IMR-90 (cell line): ENCODE data around the gene CAPS. TPM values are rescaled to one million over a fixed set of nuclear protein-coding genes. Genes with fewer than 3 reads are reported as not detected.
"Not testable (repeated sequence)": the region's sequence is repeated elsewhere in the genome, so short reads cannot be mapped to it uniquely, and the experiment has no call there.

ENCODE experiments used
- ATAC-seq: fragments of 200-7000 bp; cut with Tn5 transposase; 2 replicates; pipeline ENCODE4 v1.9.1; 2020; ENCODE audit warnings: low read depth, mild to moderate bottlenecking, moderate library complexity
- BruUV-seq: library from RNA; stranded (reverse); fragments of 400-500 nt; replicated peaks from 2 replicates; lab custom pipeline; 2021; lab: Mats Ljungman, UMichigan
- CTCF ChIA-PET: fragments of 300-600 bp; formaldehyde crosslinking; extraction: SDS; loops from one replicate; lab custom pipeline; 2021; ENCODE audit warnings: antibody characterized with exemption; lab: Yijun Ruan, JAX
- POLR2A ChIA-PET: fragments of 300-600 bp; sonication (Branson Sonifier 250); formaldehyde crosslinking; loops from one replicate; lab custom pipeline; 2022; ENCODE audit warnings: antibody characterized with exemption; ENCODE audit not compliant: unreplicated experiment; lab: Charles Lee
- DNase-seq: peaks from one replicate; pipeline ENCODE4 v3.0.0; 2013
- H2AFZ ChIP-seq: replicated peaks from 2 replicates; pipeline ENCODE3; 2013; ENCODE audit warnings: low read length, mild to moderate bottlenecking; ENCODE audit not compliant: poor library complexity
- H2AK5ac ChIP-seq: 2 replicates; pipeline ENCODE4 v1.6.1; 2013; ENCODE audit warnings: low read depth, low read length, inconsistent platforms
- H2AK9ac ChIP-seq: replicated peaks from 2 replicates; pipeline ENCODE3; 2013; ENCODE audit warnings: mild to moderate bottlenecking, low read depth, low read length, moderate library complexity; ENCODE audit not compliant: poor library complexity
- H2BK120ac ChIP-seq: 2 replicates; pipeline ENCODE4 v1.6.1; 2013; ENCODE audit warnings: low read depth, low read length, inconsistent platforms
- H2BK15ac ChIP-seq: 3 replicates; pipeline ENCODE4 v1.6.1; 2013; ENCODE audit warnings: low read depth, low read length, inconsistent platforms
- H2BK20ac ChIP-seq: 2 replicates; pipeline ENCODE4 v1.6.1; 2013; ENCODE audit warnings: low read depth, mild to moderate bottlenecking, inconsistent platforms, low read length, moderate library complexity
- H2BK5ac ChIP-seq: 2 replicates; pipeline ENCODE4 v1.6.1; 2013; ENCODE audit warnings: mild to moderate bottlenecking, low read depth, low read length, inconsistent platforms; ENCODE audit not compliant: poor library complexity, severe bottlenecking
- H3K14ac ChIP-seq: replicated peaks from 2 replicates; pipeline ENCODE4 v1.6.1; 2013; ENCODE audit warnings: low read depth, low read length, inconsistent platforms
- H3K18ac ChIP-seq: 2 replicates; pipeline ENCODE4 v1.6.1; 2013; ENCODE audit warnings: low read depth, low read length, control low read depth
- H3K23ac ChIP-seq: 2 replicates; pipeline ENCODE4 v1.6.1; 2013; ENCODE audit warnings: low read depth, low read length, inconsistent platforms
- H3K27ac ChIP-seq: 2 replicates; pipeline ENCODE4 v1.5.1; 2013; ENCODE audit warnings: mild to moderate bottlenecking, control low read depth, low read length; ENCODE audit not compliant: insufficient read depth
- H3K27me3 ChIP-seq: 2 replicates; pipeline ENCODE4 v1.6.1; 2013; ENCODE audit warnings: low read length; ENCODE audit not compliant: control insufficient read depth, insufficient read depth
- H3K36me3 ChIP-seq: 2 replicates; pipeline ENCODE4 v1.6.1; 2013; ENCODE audit warnings: low read length, mixed read lengths; ENCODE audit not compliant: control insufficient read depth, insufficient read depth
- H3K4ac ChIP-seq: 2 replicates; pipeline ENCODE4 v1.6.1; 2013; ENCODE audit warnings: low read depth, low read length, inconsistent platforms
- H3K4me1 ChIP-seq: 2 replicates; pipeline ENCODE4 v1.6.1; 2013; ENCODE audit warnings: low read length, mixed read lengths; ENCODE audit not compliant: control insufficient read depth, insufficient read depth
- H3K4me2 ChIP-seq: 2 replicates; pipeline ENCODE4 v1.6.1; 2013; ENCODE audit warnings: low read depth, mild to moderate bottlenecking, control low read depth, low read length, moderate library complexity
- H3K4me3 ChIP-seq: 2 replicates; pipeline ENCODE4 v1.5.1; 2013; ENCODE audit warnings: low read depth, mild to moderate bottlenecking, control low read depth, low read length, moderate library complexity; ENCODE audit not compliant: insufficient read depth
- H3K56ac ChIP-seq: 2 replicates; pipeline ENCODE4 v1.6.1; 2013; ENCODE audit warnings: low read length, inconsistent platforms; ENCODE audit not compliant: insufficient read depth; ENCODE audit errors: extremely low read depth
- H3K79me1 ChIP-seq, 2 experiments: 2 replicates each; pipeline ENCODE4 v1.6.1; 2013; ENCODE audit warnings: low read length in 2 of 2, inconsistent platforms in 1 of 2, low read depth in 1 of 2
- H3K9ac ChIP-seq: 2 replicates; pipeline ENCODE4 v1.6.1; 2013; ENCODE audit warnings: low read depth, low read length, control low read depth
- H3K9me1 ChIP-seq: 2 replicates; pipeline ENCODE4 v1.6.1; 2013; ENCODE audit warnings: low read length, inconsistent platforms; ENCODE audit not compliant: insufficient read depth
- H3K9me3 ChIP-seq: 2 replicates; pipeline ENCODE4 v1.6.1; 2013; ENCODE audit warnings: low read length; ENCODE audit not compliant: control insufficient read depth, insufficient read depth
- H4K20me1 ChIP-seq: 2 replicates; pipeline ENCODE4 v1.6.1; 2013; ENCODE audit warnings: low read length, inconsistent platforms; ENCODE audit not compliant: insufficient read depth
- H4K5ac ChIP-seq: 2 replicates; pipeline ENCODE4 v1.6.1; 2013; ENCODE audit warnings: mild to moderate bottlenecking, low read depth, low read length, control low read depth
- H4K8ac ChIP-seq, 2 experiments: 2 replicates each; pipeline ENCODE4 v1.6.1; 2013; ENCODE audit warnings: low read depth in 2 of 2, low read length in 2 of 2, control low read depth in 1 of 2, inconsistent platforms in 1 of 2
- H4K91ac ChIP-seq: 2 replicates; pipeline ENCODE4 v1.6.1; 2013; ENCODE audit warnings: low read depth, low read length, inconsistent platforms; ENCODE audit not compliant: insufficient read depth
- NFE2L2 ChIP-seq: fragments of 150-350 bp; IDR thresholded peaks from 2 replicates; pipeline ENCODE4 v1.6.1; 2016; ENCODE audit warnings: low read depth, mild to moderate bottlenecking, low read length
- POLR2A ChIP-seq: IDR thresholded peaks from 2 replicates; pipeline ENCODE4 v1.6.1; 2012; ENCODE audit warnings: mild to moderate bottlenecking, low read depth, low read length
- RCOR1 ChIP-seq: IDR thresholded peaks from 2 replicates; pipeline ENCODE4 v1.6.1; 2012; ENCODE audit warnings: mild to moderate bottlenecking, low read length, improper control_type of control experiment; ENCODE audit not compliant: insufficient replicate concordance
- WGBS, 2 experiments: methylation state at CpG; one replicate each; pipeline versions ENCODE4 v1.1.5 to v1.1.7; 2013; ENCODE audit warnings: missing lambda C conversion rate in 2 of 2; ENCODE audit not compliant: insufficient read length in 1 of 2; ENCODE audit errors: extremely low coverage in 2 of 2; 5-methylcytosine and 5-hydroxymethylcytosine counted together
- dilution Hi-C: fragments of 300-500 bp; cut with HindIII; formaldehyde crosslinking; loops from one replicate; pipeline ENCODE4 v1.14.3; 2018; ENCODE audit warnings: low sequenced_read_pairs; ENCODE audit not compliant: unreplicated experiment
- in situ Hi-C: fragments of 300-500 bp; cut with MboI; formaldehyde crosslinking; loops from 3 replicates; pipeline ENCODE4 v1.14.3; 2019; ENCODE audit warnings: low sequenced_read_pairs, inconsistent platforms, mixed read lengths
- intact Hi-C: fragments of 100-400 bp; cut with micrococcal nuclease; formaldehyde crosslinking; loops from 2 replicates; pipeline ENCODE4 v1.10.0; 2022
- polyA plus RNA-seq, 3 experiments: library from polyadenylated mRNA; depleted of rRNA; stranded (reverse); fragments of >200 nt; gene quantifications; 2 replicates each; pipeline ENCODE4 v1.2.3, GENCODE V29; 2012; ENCODE audit warnings: low replicate concordance in 1 of 3
- total RNA-seq: library from RNA; depleted of rRNA; stranded (reverse); fragments of >200 nt; gene quantifications from 2 replicates; pipeline ENCODE4 v1.2.3, GENCODE V29; 2012
- TF ChIP-seq, protein P1 (sequence below): conservative IDR thresholded peaks from 2 replicates; pipeline ENCODE4 v1.5.1; 2012; ENCODE audit warnings: mild to moderate bottlenecking, low read depth, low read length, improper control_type of control experiment

The CAPS gene
- total and polyA plus RNA-seq, 2 of the 4 experiments (the other 2 are of a cell fraction): 0.54 to 4.9 TPM

DNA sequence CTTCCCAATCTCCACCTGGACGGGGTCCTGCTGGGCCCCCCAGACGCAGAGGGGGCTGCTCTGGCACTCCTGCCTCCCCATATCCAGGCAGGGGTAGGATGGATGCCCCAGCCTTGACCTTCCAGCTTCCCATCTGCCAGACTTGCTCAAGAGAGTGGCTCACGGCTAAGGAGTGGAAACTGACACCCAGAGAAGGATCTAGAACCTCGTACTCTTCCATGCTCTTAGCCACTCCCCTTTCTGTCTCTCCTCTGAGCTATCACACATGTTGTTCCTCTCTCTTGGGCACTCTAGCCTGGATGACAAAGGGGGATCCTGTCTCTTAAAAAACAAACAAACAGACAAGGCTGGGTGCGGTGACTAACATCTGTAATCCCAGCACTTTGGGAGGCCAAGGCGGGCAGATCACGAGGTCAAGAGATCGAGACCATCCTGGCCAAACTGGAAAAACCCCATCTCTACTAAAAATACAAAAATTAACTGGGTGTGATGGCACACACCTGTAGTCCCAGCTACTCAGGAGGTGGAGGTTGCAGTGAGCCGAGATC is 31.6 kb upstream of the CAPS start:
- TF ChIP-seq NFE2L2: no peak
- TF ChIP-seq RCOR1: no peak
- TF ChIP-seq, protein P1, sequence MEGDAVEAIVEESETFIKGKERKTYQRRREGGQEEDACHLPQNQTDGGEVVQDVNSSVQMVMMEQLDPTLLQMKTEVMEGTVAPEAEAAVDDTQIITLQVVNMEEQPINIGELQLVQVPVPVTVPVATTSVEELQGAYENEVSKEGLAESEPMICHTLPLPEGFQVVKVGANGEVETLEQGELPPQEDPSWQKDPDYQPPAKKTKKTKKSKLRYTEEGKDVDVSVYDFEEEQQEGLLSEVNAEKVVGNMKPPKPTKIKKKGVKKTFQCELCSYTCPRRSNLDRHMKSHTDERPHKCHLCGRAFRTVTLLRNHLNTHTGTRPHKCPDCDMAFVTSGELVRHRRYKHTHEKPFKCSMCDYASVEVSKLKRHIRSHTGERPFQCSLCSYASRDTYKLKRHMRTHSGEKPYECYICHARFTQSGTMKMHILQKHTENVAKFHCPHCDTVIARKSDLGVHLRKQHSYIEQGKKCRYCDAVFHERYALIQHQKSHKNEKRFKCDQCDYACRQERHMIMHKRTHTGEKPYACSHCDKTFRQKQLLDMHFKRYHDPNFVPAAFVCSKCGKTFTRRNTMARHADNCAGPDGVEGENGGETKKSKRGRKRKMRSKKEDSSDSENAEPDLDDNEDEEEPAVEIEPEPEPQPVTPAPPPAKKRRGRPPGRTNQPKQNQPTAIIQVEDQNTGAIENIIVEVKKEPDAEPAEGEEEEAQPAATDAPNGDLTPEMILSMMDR: no peak
- TF ChIP-seq POLR2A: no peak
- no peak overlapping the region for H3K9ac ChIP-seq
- H3K9me3 ChIP-seq: no peaks in the 10 kb centered on the region
- H4K20me1 ChIP-seq: no peaks in the 10 kb centered on the region
- H3K23ac ChIP-seq: no peak overlapping the region
- intact Hi-C loops (no loop called here), dilution Hi-C loops (no loop called here), in situ Hi-C loops (no loop called here)
- no peak overlapping the region for H3K56ac ChIP-seq
- H3K9me1 ChIP-seq: peaks cover 5% of the 10 kb centered on the region; the same call in 1 of the 2 replicates
- no TSS peak for BruUV-seq
- H2AFZ ChIP-seq: peak overlapping the region; percentile 56
- no peak overlapping the region for H3K27ac ChIP-seq
- POLR2A ChIA-PET: no interaction called here
- CTCF ChIA-PET: interaction anchor here (0.5 kb wide), 1 partner anchor 62 kb away, joined by 3 read pairs; no protein-coding TSS in a partner anchor
- H3K27me3 ChIP-seq: no peaks in the 10 kb centered on the region
- H4K5ac ChIP-seq: no peak overlapping the region
- peak; percentile 22; the same call in 1 of the 2 replicates for ATAC-seq
- no peak overlapping the region for H4K8ac ChIP-seq
- peaks cover 13% of the 10 kb centered on the region for H3K4me1 ChIP-seq
- no peak for DNase-seq
- no peak overlapping the region for H3K4me2 ChIP-seq
- no peaks in the 10 kb centered on the region for H3K36me3 ChIP-seq
- peak overlapping the region; percentile 60 for H3K4ac ChIP-seq
- H3K14ac ChIP-seq: 0 out of 2 replicates have a peak overlapping the region, but pooled peaks have one; percentile 15
- no peak overlapping the region for H3K18ac ChIP-seq
- H3K79me1 ChIP-seq: no peaks in the 10 kb centered on the region
- no peak overlapping the region for H2BK5ac ChIP-seq
- WGBS, 2 experiments: 33% methylated on average over 1 of the region's 9 CpGs; no CpG with 5 or more reads in 1 of the 2 experiments
- H2AK9ac ChIP-seq: no peak overlapping the region
- H2BK120ac ChIP-seq: peak overlapping the region; percentile 16
- peak overlapping the region; percentile 12; the same call in 2 of the 3 replicates for H2BK15ac ChIP-seq
- H2AK5ac ChIP-seq: peak overlapping the region; percentile 36; the same call in 1 of the 2 replicates
- H4K91ac ChIP-seq: peak overlapping the region; percentile 31
- no peak overlapping the region for H3K4me3 ChIP-seq
- peak overlapping the region; percentile 74 for H2BK20ac ChIP-seq

DNA sequence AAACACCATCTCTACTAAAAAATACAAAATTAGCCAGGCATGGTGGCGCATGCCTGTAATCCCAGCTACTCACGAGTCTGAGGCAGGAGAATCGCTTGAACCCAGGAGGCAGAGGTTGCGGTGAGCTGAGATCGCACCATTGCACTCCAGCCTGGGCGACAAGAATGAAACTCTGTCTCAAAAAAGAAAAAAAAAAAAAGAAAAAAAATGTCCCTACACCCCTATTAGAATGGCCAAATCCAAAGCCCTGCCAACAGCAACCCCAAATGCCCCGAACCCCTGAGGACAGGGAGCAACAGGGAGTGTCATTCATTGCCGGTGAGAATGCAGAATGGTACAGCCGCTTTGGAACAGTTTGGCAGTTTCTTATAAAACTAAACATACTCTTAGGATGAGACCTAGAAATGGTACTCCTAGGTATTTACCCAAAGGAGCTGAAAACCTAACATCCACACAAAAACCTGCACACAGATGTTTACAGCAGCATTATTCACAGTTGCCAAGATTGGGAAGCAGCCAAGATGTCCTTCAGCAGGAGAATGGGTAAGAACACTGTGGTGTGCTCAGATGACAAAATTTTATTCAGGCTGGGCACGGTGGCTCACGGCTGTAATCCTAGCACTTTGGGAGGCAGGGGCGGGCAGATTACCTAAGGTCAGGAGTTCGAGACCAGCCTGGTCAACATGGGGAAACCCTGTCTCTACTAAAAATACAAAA is 30.7 kb upstream of the CAPS start:
- DNase-seq, POLR2A ChIA-PET, H3K4me2 ChIP-seq, H3K9me3 ChIP-seq, H3K56ac ChIP-seq, H3K9me1 ChIP-seq, H2AFZ ChIP-seq, H3K4me3 ChIP-seq, H3K79me1 ChIP-seq, H3K4ac ChIP-seq, BruUV-seq, H4K91ac ChIP-seq, H3K18ac ChIP-seq, H2BK20ac ChIP-seq, H2AK5ac ChIP-seq, H2AK9ac ChIP-seq, H4K8ac ChIP-seq, H4K20me1 ChIP-seq, H3K27ac ChIP-seq, H3K14ac ChIP-seq, ATAC-seq, H3K23ac ChIP-seq, H3K27me3 ChIP-seq, intact Hi-C loops, in situ Hi-C loops, H2BK5ac ChIP-seq, dilution Hi-C loops, H3K9ac ChIP-seq, H4K5ac ChIP-seq, H3K36me3 ChIP-seq, H2BK120ac ChIP-seq, H2BK15ac ChIP-seq: not testable (repeated sequence)
- CTCF ChIA-PET: interaction anchor here (1.2 kb wide), 1 partner anchor 79 kb away, joined by 5 read pairs; no protein-coding TSS in a partner anchor
- peaks cover 13% of the 10 kb centered on the region for H3K4me1 ChIP-seq
- 26% methylated on average over 3 of the region's 13 CpGs; no CpG with 5 or more reads in 1 of the 2 experiments for whole genome bisulfite sequencing, 2 experiments
